ENCODE data around the gene RNASE9.
"Not testable (repeated sequence)": the region's sequence is repeated elsewhere in the genome, so short reads cannot be mapped to it uniquely, and the experiment has no call there.

RNASE9 gene

DNA sequence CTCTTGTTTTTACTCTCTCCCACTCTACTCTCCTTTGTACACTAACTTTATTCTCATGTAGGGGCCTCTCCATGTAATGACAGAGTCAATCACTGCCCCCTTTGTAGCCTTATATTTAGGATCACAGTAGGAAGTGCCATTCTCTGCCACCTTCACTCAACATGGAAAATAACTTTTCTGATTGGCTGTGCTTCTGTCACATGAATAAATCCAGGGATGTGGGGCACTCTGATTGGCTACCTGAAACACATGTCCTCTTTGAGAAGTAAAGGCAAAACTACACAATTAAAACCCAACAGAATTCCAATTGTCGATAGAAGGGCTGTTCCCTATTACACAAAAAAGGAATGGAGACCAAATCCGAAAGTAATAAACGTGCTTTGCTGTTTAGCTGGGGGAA lies at the start of gene RNASE9:
Gene RNASE9 (minus strand): TSS at position 87 of the 400 bp plus-strand sequence.
- no peak for DNase-seq (ENCODE audit: low spot score)

- DNase-seq (ENCODE audit: low spot score), result peak; percentile 87
Observed at GRCh38 chr14:20610002-20610765, 49.3 kb upstream of the RNASE9 start.

DNA sequence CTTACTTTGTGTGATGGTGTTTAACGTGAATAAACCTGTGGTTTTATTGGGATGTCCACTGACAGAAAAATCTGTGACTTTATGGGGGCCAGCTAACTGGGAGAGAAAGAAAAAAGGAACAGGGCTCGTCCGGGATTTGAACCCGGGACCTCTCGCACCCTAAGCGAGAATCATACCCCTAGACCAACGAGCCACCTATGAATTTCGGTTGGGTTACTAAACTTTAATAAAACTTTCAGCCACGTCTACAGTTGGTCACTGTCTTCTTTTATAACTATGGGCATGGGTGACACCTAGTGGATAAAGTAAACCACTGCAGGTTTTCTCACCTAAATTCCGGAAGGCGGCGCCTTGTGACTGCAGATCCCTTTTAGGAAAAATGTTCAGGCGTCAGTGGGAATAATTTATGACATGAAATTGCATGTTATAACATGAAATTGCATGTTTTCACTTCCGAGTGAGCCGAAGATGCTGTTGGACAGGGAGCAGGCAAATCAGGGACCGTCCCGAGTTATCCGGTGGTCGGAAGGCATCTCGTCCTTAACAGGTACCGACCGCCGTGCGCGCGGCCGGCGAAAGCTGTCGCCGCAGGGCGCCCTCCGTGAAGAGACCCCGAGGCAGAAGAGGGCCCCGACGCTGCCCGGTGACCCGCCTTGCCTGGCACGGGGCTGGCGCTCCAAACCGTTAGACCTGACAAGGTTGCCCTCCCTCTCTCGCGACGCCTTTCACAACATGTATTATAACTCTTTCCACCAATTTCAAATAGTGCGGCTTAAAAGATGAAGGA lies 48.6 kb upstream of the RNASE9 start:
- peak; percentile 92 for DNase-seq (ENCODE audit: low spot score)

DNA sequence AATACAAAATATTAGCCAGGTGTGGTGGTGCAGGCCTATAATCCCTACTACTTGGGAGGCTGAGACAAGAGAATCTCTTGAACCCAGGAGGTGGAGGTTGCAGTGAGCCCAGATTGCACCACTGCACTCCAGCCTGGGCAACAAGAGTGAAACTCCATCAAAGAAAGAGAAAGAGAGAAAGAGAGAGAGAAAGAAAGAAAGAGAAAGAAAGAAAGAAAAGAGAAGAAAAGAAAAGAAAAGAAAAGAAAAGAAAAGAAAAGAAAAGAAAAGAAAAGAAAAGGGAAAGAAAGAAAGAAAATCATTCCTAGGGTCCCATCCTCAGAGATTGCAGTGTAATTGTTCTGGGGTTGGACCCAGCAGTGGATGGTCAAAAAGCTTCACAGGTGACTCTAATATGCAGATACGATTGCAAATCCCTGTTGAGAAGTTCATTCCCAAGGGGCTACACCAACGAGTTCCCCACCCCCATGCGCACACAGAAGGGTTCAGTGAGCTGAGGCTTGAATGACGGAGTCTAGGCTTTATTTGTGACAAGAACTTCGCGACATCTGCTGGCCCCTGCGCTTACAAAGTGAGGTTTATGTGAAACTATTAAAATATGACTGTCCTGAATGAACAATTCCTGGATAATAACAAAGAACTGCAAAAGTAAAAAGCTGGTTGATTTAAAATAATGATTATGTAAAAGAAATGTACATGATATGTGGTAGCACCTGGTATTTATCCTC lies 47.7 kb upstream of the RNASE9 start:
- no peak for DNase-seq (ENCODE audit: low spot score)

DNA sequence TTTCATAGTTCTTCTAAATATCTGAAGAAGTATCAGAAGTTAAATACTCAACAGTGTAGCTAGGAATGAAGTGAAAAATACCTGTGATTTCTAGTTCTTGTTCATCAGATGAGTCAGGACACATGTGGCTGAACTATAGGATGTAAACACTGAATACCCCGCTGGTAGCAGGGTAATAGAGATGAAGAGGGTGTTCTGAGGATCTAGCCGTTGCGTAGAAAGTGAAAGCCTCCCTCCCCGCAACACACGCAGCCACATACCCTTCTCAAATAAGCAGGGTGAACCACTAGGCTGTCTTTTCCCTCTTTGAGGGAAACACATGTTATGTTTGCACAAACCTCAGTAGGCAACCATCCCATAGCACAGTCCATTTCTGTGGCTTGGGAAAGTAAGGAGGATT lies 46.8 kb upstream of the RNASE9 start:
- DNase-seq (ENCODE audit: low spot score), result peak; percentile 37

GRCh38 chr14:20606902-20607242 lies 46.0 kb upstream of the RNASE9 start:
- DNase-seq (ENCODE audit: low spot score), result no peak

DNA sequence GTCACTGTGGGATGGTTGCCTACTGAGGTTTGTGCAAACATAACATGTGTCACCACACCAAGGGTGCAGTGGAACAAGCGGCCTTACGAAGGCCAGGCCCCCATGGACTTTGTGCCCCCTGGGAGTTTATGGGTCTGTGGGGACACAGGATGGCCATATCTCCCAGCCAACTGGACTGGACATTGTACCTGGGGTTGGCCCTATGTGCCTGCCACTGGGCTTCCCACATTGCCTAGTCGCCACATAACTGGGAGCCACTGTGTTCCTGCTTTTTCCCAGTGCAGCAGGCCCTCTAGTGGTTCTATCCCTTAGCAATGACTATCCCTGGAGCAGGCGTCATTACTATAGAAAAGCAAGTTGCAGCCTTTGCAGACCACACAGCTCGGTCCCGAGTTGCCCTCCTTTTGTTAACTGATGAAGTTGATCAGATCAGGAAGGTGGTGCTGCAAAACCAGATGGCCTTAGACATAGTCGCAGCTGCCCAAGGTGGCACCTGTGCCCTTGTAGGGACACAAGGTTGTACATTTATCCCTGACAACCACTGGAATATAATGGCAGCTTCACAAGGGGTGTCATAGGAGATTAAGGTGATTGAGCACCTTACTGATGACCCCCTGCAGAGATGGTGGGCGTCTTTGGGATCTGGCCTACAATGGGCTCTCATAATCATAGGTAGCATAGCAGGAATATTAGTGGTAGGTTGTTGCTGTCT lies 45.5 kb upstream of the RNASE9 start:
- DNase-seq (ENCODE audit: low spot score), result no peak

DNA sequence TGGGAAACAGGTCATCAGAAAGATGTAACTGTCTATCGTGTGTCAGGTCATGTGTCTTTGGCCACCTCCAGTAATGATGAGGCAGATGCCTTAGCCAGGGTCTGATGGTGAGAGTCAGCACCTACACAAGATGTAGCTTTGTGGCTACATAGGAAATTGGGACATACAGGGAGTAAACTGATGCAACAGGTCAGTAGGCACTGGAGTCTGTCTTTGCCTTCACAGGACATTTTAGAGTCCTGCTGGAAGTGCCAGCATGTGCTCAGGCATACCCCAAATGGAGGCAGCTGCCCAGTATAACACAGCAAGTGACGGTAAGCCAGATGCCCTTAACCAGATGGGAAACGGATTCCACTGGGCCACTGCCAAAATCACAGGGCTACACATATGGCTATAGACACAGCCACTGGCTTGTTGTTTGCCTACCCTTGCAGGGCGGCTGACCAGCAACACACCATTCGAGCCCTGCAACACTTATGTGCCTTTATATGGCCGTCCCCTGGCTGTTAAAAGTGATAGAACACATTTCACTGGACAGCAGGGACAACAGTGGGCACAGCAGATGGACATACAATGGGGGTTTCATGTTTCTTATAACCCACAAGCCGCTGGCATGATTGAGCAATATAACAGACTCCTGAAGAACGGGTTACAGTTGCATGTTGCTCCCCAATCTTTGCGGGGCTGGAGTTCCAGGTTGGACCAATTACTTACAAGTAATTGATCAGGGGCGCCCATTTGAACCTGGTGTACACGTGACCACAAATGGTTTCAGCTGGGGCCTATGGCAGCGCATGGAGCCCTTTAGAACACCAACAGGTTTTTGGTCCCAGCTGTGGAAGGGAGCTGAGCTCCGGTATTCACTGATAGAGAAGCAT lies 43.2 kb upstream of the RNASE9 start:
- DNase-seq (ENCODE audit: low spot score), result no peak

GRCh38 chr14:20602583-20602982 lies 41.7 kb upstream of the RNASE9 start:
- DNase-seq (ENCODE audit: low spot score), result no peak

DNA sequence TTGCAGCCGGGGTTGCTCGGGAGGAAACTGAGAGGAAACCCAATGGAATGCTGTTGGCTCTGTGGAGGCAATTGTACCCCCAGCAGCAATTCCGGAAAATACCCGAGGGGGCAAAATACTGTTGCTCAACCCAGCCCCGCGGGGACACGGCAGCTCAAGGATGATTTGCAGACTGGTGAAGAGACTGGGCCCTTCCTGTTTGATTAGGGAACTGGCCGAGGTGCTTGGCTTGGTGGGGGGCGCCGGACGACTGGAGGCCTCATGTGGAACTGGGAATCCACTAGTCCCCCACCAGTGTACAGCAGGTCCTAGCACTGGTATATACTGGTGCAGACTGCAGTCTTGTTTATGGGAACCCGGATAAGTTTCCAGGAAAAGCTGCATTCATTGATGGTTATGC lies 40.7 kb upstream of the RNASE9 start:
- DNase-seq (ENCODE audit: low spot score), result no peak

DNA sequence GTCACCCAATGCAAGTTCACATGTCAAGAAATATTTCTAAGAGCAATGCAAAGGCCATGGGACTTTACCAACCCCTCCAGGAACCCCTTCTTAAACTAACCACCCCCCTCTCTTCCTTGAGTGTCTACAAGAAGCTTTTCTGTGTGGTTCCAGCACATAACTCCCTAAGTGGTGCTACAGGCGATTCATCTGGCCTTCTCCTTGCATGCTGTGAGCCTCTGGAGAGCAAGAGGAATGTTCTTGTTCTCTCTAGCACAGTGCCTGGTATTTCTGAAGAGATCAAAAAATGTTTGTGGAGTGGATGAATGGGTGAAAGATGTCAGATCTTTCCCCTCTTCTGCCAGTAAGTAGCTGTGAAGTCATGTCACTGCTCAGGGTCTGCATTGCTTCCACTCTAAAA lies 36.3 kb upstream of the RNASE9 start:
- no peak for DNase-seq (ENCODE audit: low spot score)

DNA sequence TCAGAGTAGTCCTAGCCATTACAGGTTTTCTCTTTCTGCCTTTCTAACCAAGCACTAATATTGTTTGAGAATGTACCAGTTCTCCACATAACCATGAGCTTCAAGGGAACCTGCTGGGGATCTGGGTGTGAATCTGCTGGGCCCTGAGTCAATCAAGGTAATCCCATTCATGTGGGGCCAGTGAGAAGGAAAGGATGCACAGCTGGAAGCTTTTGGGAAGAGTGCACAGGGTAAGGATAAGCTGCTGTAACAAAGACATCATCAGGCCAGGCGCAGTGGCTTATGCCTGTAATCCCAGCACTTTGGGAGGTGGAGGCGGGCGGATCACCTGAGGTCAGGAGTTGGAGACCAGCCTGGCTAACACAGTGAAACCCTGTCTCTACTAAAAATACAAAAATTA lies 34.9 kb upstream of the RNASE9 start:
- not testable (repeated sequence) for DNase-seq (ENCODE audit: low spot score)

DNA sequence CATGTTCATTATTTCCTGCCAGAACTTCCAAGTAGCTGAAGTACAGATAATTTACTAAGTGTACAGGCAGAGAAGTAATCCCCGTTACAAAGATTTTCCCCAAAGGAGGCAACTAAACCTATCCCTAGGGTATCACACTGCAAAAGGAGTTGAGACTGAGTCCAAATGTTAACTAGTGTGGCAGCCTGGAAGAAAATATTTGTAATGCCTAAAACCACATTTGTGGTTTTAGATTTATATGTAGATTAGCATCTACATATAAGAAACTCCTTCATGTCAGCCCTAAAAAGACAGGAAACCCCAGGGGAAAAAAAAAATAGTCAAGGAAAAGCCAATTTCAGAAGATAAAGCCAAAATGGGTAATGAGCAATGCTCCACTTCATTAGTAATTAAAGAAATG lies 31.7 kb upstream of the RNASE9 start:
- DNase-seq (ENCODE audit: low spot score), result no peak

- no peak for DNase-seq (ENCODE audit: low spot score)
Observed at GRCh38 chr14:20591235-20591634, 30.4 kb upstream of the RNASE9 start, which contains the start of gene RNASE12. Gene RNASE12 (minus strand): TSS chr14:20591376. CDS start chr14:20590723, 653 bp downstream.

DNA sequence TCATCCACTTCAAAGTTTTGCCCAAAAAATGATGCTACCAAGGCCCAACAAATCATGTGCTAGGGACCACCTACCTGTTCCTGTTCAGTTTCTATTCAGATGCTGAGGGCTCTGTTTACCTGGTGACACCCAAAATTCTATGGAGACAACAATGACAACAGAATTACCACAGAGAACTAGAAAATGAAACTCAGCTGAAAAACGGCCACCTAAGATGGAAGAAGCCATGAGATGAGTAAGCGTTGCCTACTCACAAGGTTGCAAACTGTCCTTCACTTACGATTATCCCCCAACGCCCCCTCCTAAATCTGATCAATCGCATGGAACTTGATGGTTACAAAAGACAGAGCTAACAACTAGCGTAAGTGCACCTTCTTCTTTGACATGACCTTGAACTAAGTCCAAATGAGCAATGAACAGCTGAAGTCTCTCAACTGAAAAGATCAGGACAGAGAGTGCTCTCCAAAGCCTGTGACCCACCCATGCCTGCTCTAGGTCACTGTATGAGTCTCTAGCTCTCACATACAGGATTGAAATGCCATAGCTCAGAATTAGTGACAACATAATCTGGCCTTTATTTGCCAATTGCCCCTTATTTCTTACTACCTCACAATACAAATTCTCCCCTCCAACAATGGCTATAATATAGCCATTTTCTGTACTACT lies 26.8 kb upstream of the RNASE9 start, which contains the start of gene RNASE11:
Gene RNASE11 (minus strand): TSS at position 513 of the 666 bp plus-strand sequence.
- peak; percentile 32 for DNase-seq (ENCODE audit: low spot score)

GRCh38 chr14:20583908-20584307 lies 23.1 kb upstream of the RNASE9 start:
- DNase-seq (ENCODE audit: low spot score), result no peak

DNA sequence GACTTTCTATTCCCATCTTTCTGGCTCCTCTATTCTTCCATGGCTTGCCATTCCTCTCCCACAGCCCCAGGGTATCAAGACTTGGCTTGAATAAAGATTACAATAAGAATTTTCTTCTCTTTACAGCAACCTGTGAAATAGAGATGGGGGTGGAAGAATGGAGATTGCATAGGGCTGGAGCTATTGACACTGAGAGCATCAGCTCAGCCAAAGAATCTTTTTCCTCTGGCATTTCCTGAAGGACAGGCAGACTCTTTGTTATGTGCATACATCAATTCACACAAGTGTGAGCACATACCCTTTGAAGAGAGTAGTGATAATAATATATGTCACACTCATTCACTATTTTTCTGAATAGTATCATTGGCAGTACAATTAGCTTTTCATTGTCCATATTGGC lies 22.3 kb upstream of the RNASE9 start:
- DNase-seq (ENCODE audit: low spot score), result no peak

GRCh38 chr14:20580242-20580641 lies 19.4 kb upstream of the RNASE9 start:
- no peak for DNase-seq (ENCODE audit: low spot score)

DNA sequence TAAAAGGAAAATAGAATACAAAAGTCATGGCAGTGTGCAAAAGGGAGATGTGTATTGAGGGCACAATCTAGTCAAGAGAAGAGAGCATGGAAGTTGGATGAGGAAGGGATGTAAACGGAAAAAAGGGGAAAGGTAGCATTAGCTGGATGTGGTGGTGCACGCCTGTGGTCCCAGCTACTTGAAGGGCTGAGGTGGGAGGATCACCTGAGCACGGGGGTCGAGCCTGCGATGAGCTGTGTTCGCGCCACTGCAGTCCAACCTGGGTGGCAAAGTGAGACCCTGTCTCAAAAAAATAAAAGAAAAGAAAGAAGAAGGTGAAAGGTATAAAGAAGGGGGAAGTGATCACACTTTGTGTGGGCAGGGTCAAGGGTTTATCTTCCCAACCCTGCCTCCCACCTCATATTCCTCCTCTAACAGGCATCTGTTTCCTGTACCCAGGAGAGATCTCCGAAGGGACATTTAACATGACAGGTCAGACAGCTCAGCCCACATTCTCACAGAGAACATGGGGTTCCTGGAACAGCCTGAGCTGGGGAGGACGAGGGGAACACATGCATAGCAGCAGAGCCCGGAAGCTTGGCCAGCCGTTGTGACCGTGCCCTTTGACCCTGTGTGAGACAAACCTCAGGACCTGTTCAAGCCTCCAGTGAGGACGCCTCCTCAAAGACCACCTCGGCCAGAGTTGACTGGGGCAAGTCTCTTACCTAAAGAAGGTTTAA lies 18.1 kb upstream of the RNASE9 start:
- DNase-seq (ENCODE audit: low spot score), result no peak

- no peak for DNase-seq (ENCODE audit: low spot score)
Observed at GRCh38 chr14:20578325-20578724, 17.5 kb upstream of the RNASE9 start.
